Right atrium auricular region (tissue), 2 donors: Measurements from ENCODE around the gene ATP1A1. TPM values are rescaled to one million over a fixed set of nuclear protein-coding genes. Genes with fewer than 3 reads are reported as not detected.

Experiments used
- DNase-seq: peaks from one replicate; pipeline ENCODE4 v3.0.0-alpha.2; 2019; ENCODE audit warnings: low spot score
- H3K27ac ChIP-seq, 2 donors: fragments of 200-600 bp; sonication (generic); 1 replicate in 1 of 2; 2 replicates in 1 of 2; pipeline ENCODE4 v1.5.1; 2016 to 2019
- H3K27me3 ChIP-seq, 2 donors: fragments of 200-600 bp; sonication (generic); one replicate each; pipeline versions ENCODE4 v1.5.1 to v1.6.0; 2017 to 2019
- H3K36me3 ChIP-seq: fragments of 200-600 bp; sonication (generic); one replicate; pipeline ENCODE4 v1.5.1; 2016
- H3K4me1 ChIP-seq, 2 donors: fragments of 200-600 bp; sonication (generic); one replicate each; pipeline versions ENCODE4 v1.5.1 to v1.6.0; 2017 to 2019
- H3K4me3 ChIP-seq, 2 donors: fragments of 200-600 bp; sonication (generic); 1 replicate in 1 of 2; 2 replicates in 1 of 2; pipeline ENCODE4 v1.5.1; 2017 to 2019; ENCODE audit warnings: mild to moderate bottlenecking in 1 of 2, moderate library complexity in 1 of 2
- H3K9me3 ChIP-seq, 2 donors: fragments of 200-600 bp; sonication (generic); one replicate each; pipeline ENCODE4 v1.5.1; 2019
- total RNA-seq, 2 donors: library from RNA; depleted of rRNA; stranded (reverse); fragments of >200 nt; gene quantifications; one replicate each; pipeline ENCODE4 v1.1.0, GENCODE V29; 2016
- TF ChIP-seq, protein P1 (sequence below), 2 donors: fragments of 200-600 bp; sonication (generic); IDR thresholded peaks; one replicate each; pipeline ENCODE4 v1.5.1; 2019; ENCODE audit warnings: antibody characterized with exemption in 2 of 2

Gene ATP1A1
- total RNA-seq, 2 donors from 2014 or later, result 148 to 256 TPM

GRCh38 chr1:116420417-116421200, 47.6 kb downstream of the ATP1A1 start:
- Histone ChIP-seq H3K9me3 (no peaks in the 10 kb centered on the region), H3K4me3 (no peak overlapping the region), H3K27ac (no peak overlapping the region), H3K36me3 (no peaks in the 10 kb centered on the region), H3K27me3 (no peaks in the 10 kb centered on the region), H3K4me1 (peaks cover 0 to 27% of the 10 kb centered on the region in 2 donors)
- no peak for DNase-seq
- TF ChIP-seq, protein P1, sequence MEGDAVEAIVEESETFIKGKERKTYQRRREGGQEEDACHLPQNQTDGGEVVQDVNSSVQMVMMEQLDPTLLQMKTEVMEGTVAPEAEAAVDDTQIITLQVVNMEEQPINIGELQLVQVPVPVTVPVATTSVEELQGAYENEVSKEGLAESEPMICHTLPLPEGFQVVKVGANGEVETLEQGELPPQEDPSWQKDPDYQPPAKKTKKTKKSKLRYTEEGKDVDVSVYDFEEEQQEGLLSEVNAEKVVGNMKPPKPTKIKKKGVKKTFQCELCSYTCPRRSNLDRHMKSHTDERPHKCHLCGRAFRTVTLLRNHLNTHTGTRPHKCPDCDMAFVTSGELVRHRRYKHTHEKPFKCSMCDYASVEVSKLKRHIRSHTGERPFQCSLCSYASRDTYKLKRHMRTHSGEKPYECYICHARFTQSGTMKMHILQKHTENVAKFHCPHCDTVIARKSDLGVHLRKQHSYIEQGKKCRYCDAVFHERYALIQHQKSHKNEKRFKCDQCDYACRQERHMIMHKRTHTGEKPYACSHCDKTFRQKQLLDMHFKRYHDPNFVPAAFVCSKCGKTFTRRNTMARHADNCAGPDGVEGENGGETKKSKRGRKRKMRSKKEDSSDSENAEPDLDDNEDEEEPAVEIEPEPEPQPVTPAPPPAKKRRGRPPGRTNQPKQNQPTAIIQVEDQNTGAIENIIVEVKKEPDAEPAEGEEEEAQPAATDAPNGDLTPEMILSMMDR (IDR thresholded peaks at IDR 0.05), result no peak

DNA sequence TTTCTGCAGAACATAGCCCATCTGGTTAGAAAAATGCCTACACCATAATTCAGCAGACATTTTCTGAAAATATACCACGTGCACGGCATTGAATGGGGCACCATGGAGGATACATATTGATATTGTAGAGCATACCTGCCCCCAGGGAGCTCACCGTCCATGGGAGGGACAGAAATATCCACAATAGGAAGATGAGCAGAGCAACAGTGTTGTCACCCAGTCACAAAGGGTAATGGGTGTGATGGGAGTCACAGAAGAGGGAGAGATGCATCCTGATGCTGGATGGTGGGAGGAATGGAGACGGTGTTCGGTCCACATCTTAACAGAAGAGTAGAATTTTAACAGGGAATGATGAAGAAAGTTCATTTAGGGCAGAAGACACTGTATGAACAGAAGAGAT, 51.4 kb downstream of the ATP1A1 start:
- Histone ChIP-seq H3K36me3 (no peaks in the 10 kb centered on the region), H3K4me1 (peaks cover 0 to 1% of the 10 kb centered on the region in 2 donors), H3K27me3 (no peaks in the 10 kb centered on the region), H3K27ac (no peak overlapping the region), H3K4me3 (no peak overlapping the region), H3K9me3 (no peaks in the 10 kb centered on the region)
- TF ChIP-seq, protein P1 (IDR thresholded peaks at IDR 0.05), result no peak
- no peak for DNase-seq

- H3K4me3 ChIP-seq, result no peak overlapping the region
- H3K4me1 ChIP-seq, result peaks cover 0 to 4% of the 10 kb centered on the region in 2 donors
- TF ChIP-seq, protein P1 (IDR thresholded peaks at IDR 0.05), result no peak
- no peaks in the 10 kb centered on the region for H3K27me3 ChIP-seq
- no peak overlapping the region for H3K27ac ChIP-seq
- H3K9me3 ChIP-seq, result no peaks in the 10 kb centered on the region
- DNase-seq, result no peak
- no peaks in the 10 kb centered on the region for H3K36me3 ChIP-seq
Observed at GRCh38 chr1:116424863-116425262, 51.8 kb downstream of the ATP1A1 start.

- H3K27me3 ChIP-seq, result no peaks in the 10 kb centered on the region
- H3K4me3 ChIP-seq, result no peak overlapping the region
- H3K27ac ChIP-seq, result no peak overlapping the region
- no peak for DNase-seq
- no peaks in the 10 kb centered on the region for H3K36me3 ChIP-seq
- H3K4me1 ChIP-seq, result peaks cover 0 to 4% of the 10 kb centered on the region in 2 donors
- H3K9me3 ChIP-seq, result no peaks in the 10 kb centered on the region
- TF ChIP-seq, protein P1 (IDR thresholded peaks at IDR 0.05), result no peak
Observed at GRCh38 chr1:116425987-116426386, 52.9 kb downstream of the ATP1A1 start.

DNA sequence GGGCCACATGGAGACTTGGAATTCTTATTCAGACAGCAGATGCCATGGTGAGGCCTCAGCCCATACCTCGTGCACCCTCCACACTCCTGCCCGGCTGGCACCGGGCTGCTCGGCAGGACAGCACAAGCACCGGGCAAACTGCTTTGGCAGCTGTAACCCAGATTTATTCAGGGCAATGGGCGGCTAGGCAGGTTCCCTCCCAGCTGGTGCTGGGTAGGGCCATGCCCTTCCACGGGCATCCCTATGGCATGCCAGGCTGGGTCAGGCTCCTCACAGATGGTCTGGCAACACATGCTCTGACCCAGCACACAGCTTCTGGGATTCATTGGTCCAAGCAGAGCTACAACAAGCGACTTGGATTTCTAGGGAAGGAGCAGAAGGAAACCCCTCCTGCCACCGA, 53.4 kb downstream of the ATP1A1 start:
- Histone ChIP-seq H3K27ac (no peak overlapping the region), H3K4me1 (peaks cover 0 to 4% of the 10 kb centered on the region in 2 donors), H3K9me3 (no peaks in the 10 kb centered on the region), H3K27me3 (no peaks in the 10 kb centered on the region), H3K36me3 (no peaks in the 10 kb centered on the region), H3K4me3 (no peak overlapping the region)
- DNase-seq, result no peak
- TF ChIP-seq, protein P1 (IDR thresholded peaks at IDR 0.05), result no peak

DNA sequence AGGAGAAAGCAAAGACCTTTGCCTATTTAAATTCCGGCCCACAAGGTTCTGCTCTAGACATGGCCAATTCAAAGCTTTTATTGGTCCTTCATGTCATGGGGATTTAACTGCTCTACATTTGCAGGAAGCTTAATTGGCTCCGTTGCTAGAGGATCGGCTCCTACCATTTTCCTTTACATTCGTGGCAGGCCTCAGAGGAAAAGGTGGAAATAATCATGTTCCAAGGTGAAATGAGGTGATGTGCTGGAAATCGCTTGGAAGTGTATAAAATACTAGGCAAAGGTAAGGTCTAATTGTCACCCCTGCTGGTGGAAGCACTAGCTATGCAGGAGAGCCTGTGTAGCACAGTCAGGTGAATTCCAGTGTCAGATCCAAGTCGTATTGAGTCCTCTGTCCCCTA, 55.5 kb downstream of the ATP1A1 start:
- no peak for DNase-seq

More for the DNA sequence above, 55.5 kb downstream of the ATP1A1 start:
- Histone ChIP-seq H3K36me3 (no peaks in the 10 kb centered on the region), H3K9me3 (no peaks in the 10 kb centered on the region), H3K4me1 (peaks cover 0 to 11% of the 10 kb centered on the region in 2 donors), H3K4me3 (no peak overlapping the region), H3K27ac (no peak overlapping the region), H3K27me3 (no peaks in the 10 kb centered on the region)
- TF ChIP-seq, protein P1 (IDR thresholded peaks at IDR 0.05), result no peak
